T-helper 17 cell (primary cell): ENCODE results near the gene CLASP2. TPM values are rescaled to one million over a fixed set of nuclear protein-coding genes. Genes with fewer than 3 reads are reported as not detected.

ENCODE experiments used
- ATAC-seq: fragments of 150-1000 bp; cut with Tn5 transposase; 2 replicates; pipeline ENCODE4 v1.10.0; 2021; ENCODE audit warnings: mild to moderate bottlenecking, moderate library complexity
- DNase-seq, 3 donors: peaks; one replicate each; pipeline versions ENCODE4 v3.0.0 to v3.0.0-alpha.2; 2020 to 2021
- H3K9me3 ChIP-seq: one replicate; pipeline ENCODE4 v1.7.0; 2013; ENCODE audit warnings: low read length, mild to moderate bottlenecking; ENCODE audit not compliant: control insufficient read depth, poor library complexity, severe bottlenecking
- H3K27ac Mint-ChIP-seq: one replicate; pipeline ENCODE4 v1.8.0; 2022; ENCODE audit warnings: mild to moderate bottlenecking, moderate library complexity, mixed read lengths
- H3K27me3 Mint-ChIP-seq: one replicate; pipeline ENCODE4 v1.8.0; 2022; ENCODE audit warnings: mixed read lengths
- H3K36me3 Mint-ChIP-seq: one replicate; pipeline ENCODE4 v1.8.0; 2022; ENCODE audit warnings: low read depth, mixed read lengths
- H3K4me1 Mint-ChIP-seq: one replicate; pipeline ENCODE4 v1.8.0; 2022; ENCODE audit warnings: mild to moderate bottlenecking, mixed read lengths
- H3K4me3 Mint-ChIP-seq: one replicate; pipeline ENCODE4 v1.8.0; 2022; ENCODE audit warnings: mild to moderate bottlenecking, moderate library complexity, mixed read lengths
- total RNA-seq, 4 donors: library from RNA in 2 of 4; stranded (reverse) in 2 of 4; gene quantifications; one replicate each; pipeline ENCODE4 v1.2.3 and lab custom pipeline; 2022 to 2026

CLASP2 gene
- total RNA-seq, 2 donors from 2014 or later = 69.0 to 74.2 TPM

DNA sequence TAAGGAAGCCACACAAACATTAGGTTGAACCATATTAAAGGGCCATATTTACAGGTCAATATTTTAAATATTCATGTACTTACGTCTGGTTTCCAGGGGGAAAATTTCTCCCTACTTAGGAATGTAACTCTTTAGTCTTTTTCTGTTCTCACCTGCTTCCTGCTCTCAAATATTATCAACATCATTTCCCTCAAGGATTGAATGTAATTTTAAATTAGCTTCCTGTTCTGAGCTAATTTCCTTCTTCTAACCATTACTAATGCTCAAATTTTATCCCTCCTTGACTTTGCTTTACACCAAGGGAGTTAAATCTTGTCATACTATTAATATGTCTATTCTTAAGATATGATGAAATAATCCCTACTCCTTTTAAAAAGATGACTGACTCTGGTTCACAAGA is 174.5 kb downstream of the CLASP2 start:
- ATAC-seq (no peak), DNase-seq (no peak)
- Mint-ChIP-seq H3K27me3 (no peaks in the 10 kb centered on the region), H3K27ac (no peak overlapping the region), H3K4me1 (peaks cover 2% of the 10 kb centered on the region), H3K4me3 (no peak overlapping the region), H3K36me3 (peaks cover 7% of the 10 kb centered on the region)
- H3K9me3 ChIP-seq = no peaks in the 10 kb centered on the region

DNA sequence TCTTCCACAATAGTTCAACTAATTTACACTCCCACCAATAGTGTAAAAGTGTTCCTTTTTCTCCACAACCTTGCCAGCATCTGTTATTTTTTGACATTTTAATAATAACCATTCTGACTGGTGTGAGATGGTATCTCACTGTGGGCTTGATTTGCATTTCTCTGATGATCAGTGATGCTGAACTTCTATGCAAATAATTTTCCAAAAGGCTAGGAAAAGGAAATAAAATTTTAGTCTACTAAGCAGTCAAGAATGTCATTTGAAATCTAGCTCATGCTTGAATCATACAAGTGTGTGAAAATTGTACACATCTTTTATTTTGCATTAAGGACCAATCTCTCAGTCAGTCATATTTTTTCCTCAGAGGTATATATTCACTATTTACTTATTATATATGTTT is 176.1 kb downstream of the CLASP2 start:
- peaks cover 14% of the 10 kb centered on the region for H3K36me3 Mint-ChIP-seq
- H3K4me1 Mint-ChIP-seq = peaks cover 4% of the 10 kb centered on the region
- DNase-seq (no peak), ATAC-seq (no peak)
- no peaks in the 10 kb centered on the region for H3K9me3 ChIP-seq
- no peaks in the 10 kb centered on the region for H3K27me3 Mint-ChIP-seq
- H3K4me3 Mint-ChIP-seq = no peak overlapping the region
- H3K27ac Mint-ChIP-seq = no peak overlapping the region

GRCh38 chr3:33538678-33539339 is 179.2 kb downstream of the CLASP2 start:
- ATAC-seq (no peak), DNase-seq (no peak)
- H3K4me3 Mint-ChIP-seq = no peak overlapping the region
- H3K9me3 ChIP-seq = no peaks in the 10 kb centered on the region
- H3K36me3 Mint-ChIP-seq = peaks cover 16% of the 10 kb centered on the region
- H3K27ac Mint-ChIP-seq = no peak overlapping the region
- H3K27me3 Mint-ChIP-seq = no peaks in the 10 kb centered on the region
- peaks cover 2% of the 10 kb centered on the region for H3K4me1 Mint-ChIP-seq

DNA sequence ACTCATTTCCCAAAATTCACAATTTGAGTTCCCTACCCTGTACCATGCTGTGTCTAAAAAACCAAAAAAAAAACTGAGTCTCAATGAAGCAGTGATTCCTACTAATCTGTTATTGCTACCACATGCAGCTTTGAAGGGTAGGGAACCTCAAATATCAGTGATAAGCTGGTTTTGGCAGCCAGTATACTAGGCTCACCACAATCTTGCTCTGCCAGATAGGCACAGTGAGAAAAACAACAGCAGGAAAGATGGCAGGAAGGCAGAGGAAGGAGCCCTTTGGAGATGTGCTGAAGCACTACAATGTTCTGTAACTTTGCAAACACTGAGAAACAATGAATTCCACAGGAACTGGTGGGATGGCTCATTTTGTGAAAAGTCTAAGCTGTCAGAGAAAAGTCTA is 180.9 kb downstream of the CLASP2 start:
- Mint-ChIP-seq H3K27ac (no peak overlapping the region), H3K27me3 (no peaks in the 10 kb centered on the region), H3K36me3 (peaks cover 18% of the 10 kb centered on the region), H3K4me3 (no peak overlapping the region), H3K4me1 (peaks cover 2% of the 10 kb centered on the region)
- no peaks in the 10 kb centered on the region for H3K9me3 ChIP-seq
- ATAC-seq (no peak), DNase-seq (no peak)

DNA sequence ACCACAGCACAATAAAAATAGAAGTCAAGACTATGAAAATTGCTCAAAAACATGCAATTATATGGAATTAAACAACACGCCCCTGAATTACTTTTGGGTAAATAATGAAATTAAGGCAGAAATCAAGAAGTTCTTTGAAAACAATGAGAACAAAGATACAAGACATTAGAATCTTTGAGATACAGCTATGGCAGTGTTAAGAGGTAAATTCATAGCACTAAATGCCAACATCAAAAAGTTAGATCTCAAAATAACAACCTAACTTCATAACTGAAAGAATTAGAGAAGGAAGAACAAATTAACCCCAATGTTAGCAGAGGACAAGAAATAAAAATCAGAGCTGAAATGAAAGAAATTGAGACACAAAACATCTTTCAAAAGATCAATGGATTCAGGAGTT is 191.3 kb downstream of the CLASP2 start:
- peaks cover 14% of the 10 kb centered on the region for H3K36me3 Mint-ChIP-seq
- H3K4me3 Mint-ChIP-seq = no peak overlapping the region
- DNase-seq (no peak), ATAC-seq (no peak)
- peaks cover 5% of the 10 kb centered on the region for H3K9me3 ChIP-seq
- no peaks in the 10 kb centered on the region for H3K27me3 Mint-ChIP-seq
- peaks cover 3% of the 10 kb centered on the region for H3K4me1 Mint-ChIP-seq
- H3K27ac Mint-ChIP-seq = no peak overlapping the region

- Mint-ChIP-seq H3K27ac (no peak overlapping the region), H3K4me3 (no peak overlapping the region), H3K36me3 (peaks cover 14% of the 10 kb centered on the region), H3K27me3 (no peaks in the 10 kb centered on the region), H3K4me1 (peaks cover 5% of the 10 kb centered on the region)
- ATAC-seq (no peak), DNase-seq (no peak)
- H3K9me3 ChIP-seq = peaks cover 5% of the 10 kb centered on the region
Observed at GRCh38 chr3:33525232-33525631, 192.8 kb downstream of the CLASP2 start.

GRCh38 chr3:33523093-33523667 is 194.9 kb downstream of the CLASP2 start:
- no peak for DNase-seq
- Mint-ChIP-seq H3K36me3 (peaks cover 13% of the 10 kb centered on the region), H3K27me3 (no peaks in the 10 kb centered on the region), H3K4me3 (no peak overlapping the region), H3K27ac (no peak overlapping the region), H3K4me1 (peaks cover 5% of the 10 kb centered on the region)
- ATAC-seq = no peak
- peaks cover 5% of the 10 kb centered on the region for H3K9me3 ChIP-seq

- H3K27me3 Mint-ChIP-seq = no peaks in the 10 kb centered on the region
- H3K36me3 Mint-ChIP-seq = peaks cover 12% of the 10 kb centered on the region
- DNase-seq = no peak
Observed at GRCh38 chr3:33521736-33522135, 196.3 kb downstream of the CLASP2 start.

GRCh38 chr3:33513262-33513863 is 204.7 kb downstream of the CLASP2 start:
- Mint-ChIP-seq H3K27ac (no peak overlapping the region), H3K27me3 (no peaks in the 10 kb centered on the region), H3K4me1 (no peaks in the 10 kb centered on the region), H3K4me3 (no peak overlapping the region), H3K36me3 (peaks cover 7% of the 10 kb centered on the region)
- no peak for ATAC-seq
- no peaks in the 10 kb centered on the region for H3K9me3 ChIP-seq
- no peak for DNase-seq

More at GRCh38 chr3:33521736-33522135, 196.3 kb downstream of the CLASP2 start:
- Mint-ChIP-seq H3K4me1 (peaks cover 5% of the 10 kb centered on the region), H3K27ac (no peak overlapping the region), H3K4me3 (no peak overlapping the region)
- ATAC-seq = no peak
- peaks cover 2% of the 10 kb centered on the region for H3K9me3 ChIP-seq

DNA sequence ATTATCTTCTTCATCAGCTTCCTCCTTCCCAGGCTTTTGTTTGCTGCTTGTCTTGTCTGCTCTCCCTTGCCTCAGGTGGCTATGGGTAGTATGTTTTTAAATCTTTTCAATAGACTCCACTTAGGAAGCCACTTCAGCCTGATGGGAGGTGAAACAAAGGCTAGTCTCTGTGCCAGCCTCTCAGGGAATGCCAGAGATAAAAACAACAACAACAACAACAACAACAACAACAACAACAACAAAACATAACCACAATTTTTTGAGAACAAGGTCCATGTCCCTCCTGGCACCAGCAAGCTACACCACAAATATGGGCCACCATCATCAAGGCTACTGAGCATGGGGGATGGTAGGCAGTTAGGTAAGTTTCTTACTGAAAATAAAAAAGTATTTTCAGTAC is 213.0 kb downstream of the CLASP2 start:
- no peaks in the 10 kb centered on the region for H3K9me3 ChIP-seq
- Mint-ChIP-seq H3K27ac (no peak overlapping the region), H3K4me1 (no peaks in the 10 kb centered on the region), H3K4me3 (no peak overlapping the region), H3K36me3 (peaks cover 7% of the 10 kb centered on the region), H3K27me3 (no peaks in the 10 kb centered on the region)
- no peak for DNase-seq
- no peak for ATAC-seq

GRCh38 chr3:33496449-33496848 is 221.6 kb downstream of the CLASP2 start:
- no peaks in the 10 kb centered on the region for H3K9me3 ChIP-seq
- no peak for DNase-seq
- Mint-ChIP-seq H3K36me3 (no peaks in the 10 kb centered on the region), H3K4me1 (no peaks in the 10 kb centered on the region), H3K4me3 (no peak overlapping the region), H3K27me3 (no peaks in the 10 kb centered on the region), H3K27ac (no peak overlapping the region)
- no peak for ATAC-seq

GRCh38 chr3:33491721-33492120 is 226.3 kb downstream of the CLASP2 start:
- H3K36me3 Mint-ChIP-seq = peaks cover 5% of the 10 kb centered on the region
- no peak overlapping the region for H3K4me3 Mint-ChIP-seq
- no peaks in the 10 kb centered on the region for H3K27me3 Mint-ChIP-seq
- no peak overlapping the region for H3K27ac Mint-ChIP-seq
- no peaks in the 10 kb centered on the region for H3K4me1 Mint-ChIP-seq
- no peak for ATAC-seq
- no peak for DNase-seq
- H3K9me3 ChIP-seq = no peaks in the 10 kb centered on the region

DNA sequence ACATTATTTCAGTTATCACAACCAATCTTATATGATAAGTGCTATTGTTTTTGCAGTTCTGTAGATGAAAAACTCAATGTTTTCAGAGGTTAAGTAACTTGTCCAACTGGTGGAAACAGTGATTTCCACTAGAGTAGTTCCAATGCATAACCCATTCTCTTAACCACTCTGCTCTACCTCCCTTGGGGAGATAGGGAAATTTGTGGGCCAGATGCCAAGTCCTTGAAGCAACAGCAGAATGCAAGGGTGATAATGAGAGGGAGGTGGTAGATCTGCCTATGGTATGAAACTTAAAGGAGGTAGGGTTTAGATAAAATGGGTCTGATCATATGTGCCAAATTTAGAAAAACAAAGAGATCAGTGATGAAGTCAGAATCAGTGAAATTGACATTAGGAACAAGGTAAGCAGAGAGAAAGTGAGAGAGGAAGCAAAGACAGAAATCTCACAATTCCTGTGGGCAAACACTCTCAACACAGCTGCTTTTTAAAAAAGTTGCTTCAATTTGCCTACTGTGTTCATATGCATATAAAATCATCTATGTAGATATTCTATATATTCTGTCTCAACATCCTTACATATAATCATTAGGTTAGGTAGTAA is 227.3 kb downstream of the CLASP2 start:
- H3K27ac Mint-ChIP-seq = no peak overlapping the region
- H3K36me3 Mint-ChIP-seq = peaks cover 5% of the 10 kb centered on the region
- H3K4me1 Mint-ChIP-seq = no peaks in the 10 kb centered on the region
- DNase-seq (no peak), ATAC-seq (no peak)
- no peaks in the 10 kb centered on the region for H3K27me3 Mint-ChIP-seq
- no peaks in the 10 kb centered on the region for H3K9me3 ChIP-seq
- H3K4me3 Mint-ChIP-seq = no peak overlapping the region
